GM18499 (cell line): ENCODE data around the gene TMEM244.
"Not testable (repeated sequence)": the region's sequence is repeated elsewhere in the genome, so short reads cannot be mapped to it uniquely, and the experiment has no call there.

Experiments used
- ATAC-seq: cut with Tn5 transposase; IDR thresholded peaks from one replicate; pipeline ENCODE4 v1.9.1; 2021; ENCODE audit warnings: moderate number of reproducible peaks; ENCODE audit not compliant: insufficient read depth, unreplicated experiment

TMEM244 gene

GRCh38 chr6:129818251-129818650 is 42.9 kb downstream of the TMEM244 start:
- ATAC-seq: no peak

- ATAC-seq: no peak
Measured at GRCh38 chr6:129817821-129818220, 43.3 kb downstream of the TMEM244 start.

DNA sequence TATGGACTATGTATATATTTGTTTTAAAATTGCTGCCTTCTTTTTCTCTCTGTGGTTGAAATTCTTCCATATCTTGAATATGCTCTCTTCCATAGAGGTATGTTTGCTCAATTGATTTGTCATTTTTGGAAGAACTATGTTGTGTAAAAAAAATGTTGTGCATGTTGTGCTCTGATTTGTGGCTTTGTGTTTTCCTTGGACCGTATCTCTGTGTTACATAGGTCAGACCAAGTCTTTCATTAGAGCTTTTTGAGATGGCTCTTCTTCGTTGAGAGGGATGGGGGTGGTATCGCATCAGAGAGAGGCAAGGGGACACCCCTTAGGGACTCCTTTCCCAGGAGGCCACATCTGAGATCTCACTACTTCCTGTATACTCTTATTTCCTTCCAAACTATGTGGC is 43.8 kb downstream of the TMEM244 start:
- no peak for ATAC-seq

DNA sequence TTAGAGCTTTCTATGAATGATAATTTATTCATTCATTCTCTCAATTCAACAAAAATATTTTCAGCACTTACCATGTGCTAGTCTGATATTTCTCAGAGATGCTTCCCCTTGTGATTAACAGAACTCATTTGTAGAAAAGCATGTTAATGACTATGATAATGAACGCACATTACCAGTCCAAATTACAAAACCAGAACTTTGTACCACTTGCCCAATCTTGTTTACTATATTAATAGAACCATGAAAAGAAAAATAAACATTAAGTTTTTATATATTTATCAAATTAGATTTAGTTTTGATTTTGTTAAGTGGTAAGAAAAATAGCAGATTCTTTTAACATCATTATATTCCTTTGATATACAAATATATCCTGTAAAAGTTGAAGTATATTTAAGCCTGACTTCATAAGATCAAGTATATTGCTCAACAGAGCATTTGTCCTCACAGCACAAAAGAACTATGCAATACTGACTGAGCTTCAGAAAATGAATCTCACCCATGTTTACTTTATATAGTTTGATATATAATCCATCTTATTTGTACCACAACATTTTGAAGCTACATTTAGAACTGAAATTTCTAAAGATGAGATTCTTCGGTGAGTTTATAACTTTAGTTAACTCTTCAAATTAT is 48.9 kb downstream of the TMEM244 start:
- ATAC-seq: no peak

GRCh38 chr6:129807141-129807540 is 54.0 kb downstream of the TMEM244 start:
- ATAC-seq: not testable (repeated sequence)

DNA sequence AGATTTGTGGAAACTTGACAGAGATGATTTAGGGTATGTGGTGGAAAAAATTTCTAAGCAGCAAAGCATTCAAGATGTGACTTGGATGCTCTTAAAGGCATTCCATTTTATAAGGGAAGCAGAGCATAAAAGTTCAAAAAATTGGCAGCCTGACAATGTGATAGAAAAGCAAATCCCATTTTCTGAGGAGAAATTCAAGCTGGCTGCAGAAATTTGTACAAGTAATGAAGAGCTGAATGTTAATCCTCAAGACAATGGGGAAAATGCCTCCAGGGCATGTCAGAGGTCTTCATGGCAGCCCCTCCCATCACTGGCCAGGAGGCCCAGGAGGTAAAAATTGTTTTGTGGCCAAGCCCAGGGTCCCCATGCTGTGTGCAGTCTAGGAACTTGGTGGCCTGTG is 58.2 kb downstream of the TMEM244 start:
- not testable (repeated sequence) for ATAC-seq

- no peak for ATAC-seq
Measured at GRCh38 chr6:129801909-129802308, 59.2 kb downstream of the TMEM244 start.

DNA sequence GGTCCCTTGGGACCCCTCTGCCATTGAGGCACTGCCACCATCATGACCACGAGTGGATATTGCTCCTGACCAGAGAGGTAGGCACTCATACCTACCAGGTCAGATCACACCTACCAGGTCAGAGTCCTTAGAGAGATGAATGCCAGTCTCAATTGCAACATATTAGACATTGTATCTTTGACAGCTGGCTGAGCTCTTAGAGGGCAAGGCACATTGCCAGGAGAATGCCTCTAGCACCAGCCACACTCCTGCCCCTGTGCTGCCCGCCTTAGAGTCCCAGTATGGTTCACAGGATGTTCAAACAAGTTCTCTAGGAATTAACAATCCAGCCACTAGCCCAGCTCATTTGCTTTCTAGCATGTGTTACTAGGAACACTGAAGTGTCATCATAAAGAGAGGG is 65.9 kb downstream of the TMEM244 start:
- ATAC-seq: no peak

GRCh38 chr6:129793447-129793846 is 67.7 kb downstream of the TMEM244 start:
- no peak for ATAC-seq

GRCh38 chr6:129792049-129792448 is 69.1 kb downstream of the TMEM244 start:
- no peak for ATAC-seq

GRCh38 chr6:129790785-129791184 is 70.3 kb downstream of the TMEM244 start:
- no peak for ATAC-seq

DNA sequence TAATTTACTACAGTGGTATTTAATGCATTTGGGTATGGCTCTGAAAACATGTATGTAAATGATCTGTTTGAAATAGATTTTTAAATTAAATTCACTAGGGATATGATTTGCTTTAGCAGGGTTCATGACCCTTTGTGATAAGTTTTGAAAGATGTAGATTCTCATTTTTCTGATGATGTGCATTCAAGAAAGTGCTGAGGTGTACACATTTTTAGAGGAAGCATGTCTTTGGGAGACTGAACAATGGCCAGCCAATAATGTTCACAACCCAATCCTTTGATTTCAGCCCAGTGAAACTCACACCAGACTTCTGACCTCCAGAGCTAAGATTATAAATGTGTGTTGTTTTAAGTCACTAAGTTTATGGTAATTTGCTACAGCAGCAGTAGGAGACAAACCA is 71.1 kb downstream of the TMEM244 start:
- no peak for ATAC-seq

DNA sequence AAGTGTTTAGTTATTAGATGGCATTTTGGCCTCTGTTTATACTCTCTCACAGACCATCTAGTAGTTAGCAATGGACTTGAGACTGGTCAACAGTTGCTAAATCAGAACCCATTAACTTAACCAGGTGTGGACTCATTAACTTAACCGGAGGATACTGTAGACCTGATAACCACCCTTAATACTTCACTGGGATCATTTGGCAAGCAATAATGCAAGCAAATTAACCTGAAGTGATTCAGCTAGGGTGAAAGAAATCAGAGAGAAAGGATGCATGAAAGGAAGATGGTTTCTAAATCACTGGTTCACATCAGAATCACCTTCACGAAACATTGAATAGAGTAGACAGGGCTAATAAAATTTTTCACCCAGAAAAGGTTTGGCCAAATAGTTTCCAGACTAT is 73.3 kb downstream of the TMEM244 start:
- ATAC-seq: no peak

GRCh38 chr6:129786548-129786947 is 74.6 kb downstream of the TMEM244 start:
- ATAC-seq: no peak

GRCh38 chr6:129785756-129786135 is 75.4 kb downstream of the TMEM244 start:
- no peak for ATAC-seq

- ATAC-seq: no peak
Measured at GRCh38 chr6:129785047-129785755, 75.9 kb downstream of the TMEM244 start.
